Loucy (cell line): Measurements from ENCODE around the gene PDIK1L.

Source experiments
- H2AFZ ChIP-seq: fragments of 200-600 bp; sonication (generic); 2 replicates; pipeline ENCODE4 v1.6.0; 2016; ENCODE audit warnings: antibody characterized with exemption, mild to moderate bottlenecking, low read length, moderate library complexity
- H3F3A ChIP-seq: fragments of 200-600 bp; 2 replicates; pipeline ENCODE4 v1.6.0; 2016; ENCODE audit warnings: antibody characterized with exemption, low read depth, mild to moderate bottlenecking
- H3K27me3 ChIP-seq: fragments of 200-600 bp; sonication (generic); 2 replicates; pipeline ENCODE4 v1.6.1; 2014; ENCODE audit warnings: low read length, mild to moderate bottlenecking; ENCODE audit not compliant: insufficient read depth, poor library complexity, severe bottlenecking
- H3K36me3 ChIP-seq: fragments of 200-600 bp; sonication (generic); 2 replicates; pipeline ENCODE4 v1.6.1; 2016; ENCODE audit warnings: low read length; ENCODE audit not compliant: insufficient read depth
- H3K4me1 ChIP-seq: fragments of 200-600 bp; sonication (generic); 2 replicates; pipeline ENCODE4 v1.5.1; 2014; ENCODE audit warnings: low read length, mild to moderate bottlenecking; ENCODE audit not compliant: insufficient read depth, poor library complexity, severe bottlenecking
- H3K4me2 ChIP-seq: fragments of 200-600 bp; sonication (generic); 2 replicates; pipeline ENCODE4 v1.6.0; 2014; ENCODE audit warnings: antibody characterized with exemption, low read length, low read depth, mild to moderate bottlenecking; ENCODE audit not compliant: poor library complexity, severe bottlenecking
- H3K4me3 ChIP-seq: fragments of 200-600 bp; sonication (generic); 2 replicates; pipeline ENCODE4 v1.5.1; 2014; ENCODE audit warnings: low read length, mild to moderate bottlenecking, mixed read lengths; ENCODE audit not compliant: poor library complexity, severe bottlenecking
- H3K79me2 ChIP-seq: fragments of 200-600 bp; sonication (generic); 2 replicates; pipeline ENCODE4 v1.6.1; 2014; ENCODE audit warnings: low read length; ENCODE audit not compliant: insufficient read depth
- H3K9ac ChIP-seq: fragments of 200-600 bp; sonication (generic); 2 replicates; pipeline ENCODE4 v1.6.0; 2014; ENCODE audit warnings: mild to moderate bottlenecking, low read depth, low read length, moderate library complexity; ENCODE audit not compliant: poor library complexity, severe bottlenecking
- H3K9me2 ChIP-seq: fragments of 200-600 bp; sonication (generic); replicated peaks from 2 replicates; pipeline ENCODE4 v1.6.1; 2016; ENCODE audit warnings: low read depth, low read length, mixed read lengths
- H3K9me3 ChIP-seq: fragments of 200-600 bp; sonication (generic); 2 replicates; pipeline ENCODE4 v1.6.1; 2014; ENCODE audit warnings: mild to moderate bottlenecking, antibody characterized with exemption, low read length, low read depth; ENCODE audit not compliant: insufficient read depth
- H4K20me1 ChIP-seq: fragments of 200-600 bp; sonication (generic); 2 replicates; pipeline ENCODE4 v1.6.0; 2014; ENCODE audit warnings: antibody characterized with exemption, low read length, mild to moderate bottlenecking; ENCODE audit not compliant: insufficient read depth, poor library complexity, severe bottlenecking
- EZH2phosphoT487 ChIP-seq: fragments of 200-600 bp; IDR thresholded peaks from 2 replicates; pipeline ENCODE4 v1.6.1; 2018; ENCODE audit warnings: antibody characterized with exemption, mild to moderate bottlenecking, moderate library complexity, borderline replicate concordance
- TF ChIP-seq, protein P1 (sequence below): fragments of 200-600 bp; sonication (generic); conservative IDR thresholded peaks from 2 replicates; pipeline ENCODE4 v1.5.1; 2014; ENCODE audit warnings: mild to moderate bottlenecking, antibody characterized with exemption, low read length

The PDIK1L gene

DNA sequence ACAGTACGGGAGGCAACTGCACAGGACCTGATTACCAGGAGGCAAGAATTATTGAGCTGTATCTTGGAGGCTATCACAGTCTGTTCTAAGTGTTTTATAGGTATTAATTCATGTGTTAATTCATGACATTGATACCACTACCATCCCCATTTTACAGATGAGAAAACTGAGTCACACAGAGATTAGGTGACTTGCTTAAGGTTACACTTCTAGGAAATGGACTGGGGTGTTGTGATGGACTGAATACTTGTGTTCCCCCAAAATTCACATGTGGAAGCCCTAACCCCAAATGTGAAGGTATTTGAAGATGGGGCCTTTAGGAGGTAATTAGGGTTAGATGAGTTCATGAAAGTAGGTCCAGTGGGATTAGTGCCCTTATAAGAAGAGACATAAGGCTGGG is 34.1 kb upstream of the PDIK1L start:
- no peak overlapping the region for H3K4me3 ChIP-seq
- H3F3A ChIP-seq, result no peaks in the 10 kb centered on the region
- TF ChIP-seq, protein P1, sequence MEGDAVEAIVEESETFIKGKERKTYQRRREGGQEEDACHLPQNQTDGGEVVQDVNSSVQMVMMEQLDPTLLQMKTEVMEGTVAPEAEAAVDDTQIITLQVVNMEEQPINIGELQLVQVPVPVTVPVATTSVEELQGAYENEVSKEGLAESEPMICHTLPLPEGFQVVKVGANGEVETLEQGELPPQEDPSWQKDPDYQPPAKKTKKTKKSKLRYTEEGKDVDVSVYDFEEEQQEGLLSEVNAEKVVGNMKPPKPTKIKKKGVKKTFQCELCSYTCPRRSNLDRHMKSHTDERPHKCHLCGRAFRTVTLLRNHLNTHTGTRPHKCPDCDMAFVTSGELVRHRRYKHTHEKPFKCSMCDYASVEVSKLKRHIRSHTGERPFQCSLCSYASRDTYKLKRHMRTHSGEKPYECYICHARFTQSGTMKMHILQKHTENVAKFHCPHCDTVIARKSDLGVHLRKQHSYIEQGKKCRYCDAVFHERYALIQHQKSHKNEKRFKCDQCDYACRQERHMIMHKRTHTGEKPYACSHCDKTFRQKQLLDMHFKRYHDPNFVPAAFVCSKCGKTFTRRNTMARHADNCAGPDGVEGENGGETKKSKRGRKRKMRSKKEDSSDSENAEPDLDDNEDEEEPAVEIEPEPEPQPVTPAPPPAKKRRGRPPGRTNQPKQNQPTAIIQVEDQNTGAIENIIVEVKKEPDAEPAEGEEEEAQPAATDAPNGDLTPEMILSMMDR, result no peak
- TF ChIP-seq EZH2phosphoT487, result no peak
- no peaks in the 10 kb centered on the region for H3K9me2 ChIP-seq
- H4K20me1 ChIP-seq, result no peaks in the 10 kb centered on the region
- H3K9me3 ChIP-seq, result no peaks in the 10 kb centered on the region
- H3K27me3 ChIP-seq, result no peaks in the 10 kb centered on the region
- no peak overlapping the region for H3K4me2 ChIP-seq
- no peaks in the 10 kb centered on the region for H3K79me2 ChIP-seq
- peaks cover 10% of the 10 kb centered on the region for H3K4me1 ChIP-seq
- H2AFZ ChIP-seq, result no peak overlapping the region
- H3K9ac ChIP-seq, result no peak overlapping the region
- no peaks in the 10 kb centered on the region for H3K36me3 ChIP-seq

DNA sequence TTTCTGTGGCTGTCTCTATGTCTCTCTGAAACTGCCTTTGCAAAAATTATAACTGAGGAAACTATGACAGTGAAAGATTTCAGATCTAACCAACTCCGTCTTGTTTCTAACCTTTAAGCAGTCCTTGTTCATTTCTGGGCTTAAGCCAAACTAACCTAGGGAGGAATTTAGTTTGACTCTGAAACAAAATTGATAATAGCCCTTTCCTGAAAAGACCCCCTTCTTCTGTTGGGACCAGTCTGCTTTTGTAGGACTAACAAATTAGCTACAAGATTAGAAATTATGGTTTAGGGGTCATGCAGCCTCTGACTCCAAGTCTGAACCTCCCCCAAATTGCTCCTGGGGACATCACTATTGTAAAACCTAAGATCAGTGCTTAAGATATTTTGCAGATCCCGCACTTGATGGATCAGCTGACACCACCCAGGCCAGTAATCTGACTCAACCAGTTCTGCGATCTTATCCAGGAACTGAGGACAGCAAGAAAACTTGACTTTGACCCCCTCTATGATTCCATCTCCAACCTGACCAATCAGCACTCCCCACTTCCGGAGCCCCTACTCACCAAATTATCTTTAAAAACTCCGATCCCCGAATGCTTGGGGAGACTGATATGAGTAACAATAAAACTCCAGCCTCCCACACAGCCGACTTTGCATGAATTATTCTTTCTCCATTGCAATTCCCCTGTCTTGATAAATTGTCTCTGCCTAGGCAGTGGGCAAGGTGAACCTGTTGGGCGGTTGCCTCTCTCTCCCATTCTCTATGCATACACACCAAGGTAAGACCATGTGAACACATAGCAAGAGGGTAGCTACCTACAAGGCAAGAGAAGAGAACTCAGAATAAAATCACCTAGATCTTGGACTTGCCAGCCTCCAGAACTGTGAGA is 33.1 kb upstream of the PDIK1L start:
- no peaks in the 10 kb centered on the region for H3K79me2 ChIP-seq
- H3K36me3 ChIP-seq, result no peaks in the 10 kb centered on the region
- no peak for TF ChIP-seq EZH2phosphoT487
- TF ChIP-seq, protein P1, result no peak
- no peak overlapping the region for H3K4me2 ChIP-seq
- H3K27me3 ChIP-seq, result no peaks in the 10 kb centered on the region
- H3K9me2 ChIP-seq, result no peaks in the 10 kb centered on the region
- no peak overlapping the region for H3K4me3 ChIP-seq
- H3K9ac ChIP-seq, result no peak overlapping the region
- H3F3A ChIP-seq, result no peaks in the 10 kb centered on the region
- H2AFZ ChIP-seq, result no peak overlapping the region
- H3K4me1 ChIP-seq, result peaks cover 4% of the 10 kb centered on the region
- no peaks in the 10 kb centered on the region for H3K9me3 ChIP-seq
- H4K20me1 ChIP-seq, result no peaks in the 10 kb centered on the region

DNA sequence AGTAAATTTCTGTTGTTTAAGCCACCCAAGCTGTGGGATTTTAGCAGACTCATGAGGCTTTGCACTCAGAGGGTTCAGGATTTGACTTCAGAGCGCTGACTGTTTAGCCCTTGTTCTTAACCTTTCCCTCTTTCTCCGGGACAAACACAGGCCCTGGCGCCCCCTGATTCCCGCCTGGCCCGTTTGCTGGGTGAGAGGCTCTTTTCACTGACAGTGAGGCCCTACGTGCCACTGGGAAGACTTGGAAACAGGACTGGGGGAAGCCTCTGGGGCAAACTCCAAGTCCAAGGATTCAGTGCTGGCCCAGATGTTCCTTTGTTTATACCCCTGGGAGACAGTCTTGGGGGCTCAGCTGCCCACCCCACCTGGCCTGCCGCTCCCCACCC is 32.5 kb upstream of the PDIK1L start:
- Histone ChIP-seq H3K9me2 (no peaks in the 10 kb centered on the region), H3K4me2 (no peak overlapping the region), H3K79me2 (no peaks in the 10 kb centered on the region), H2AFZ (no peak overlapping the region), H3K4me1 (peaks cover 4% of the 10 kb centered on the region), H3K27me3 (no peaks in the 10 kb centered on the region), H3K9me3 (no peaks in the 10 kb centered on the region), H4K20me1 (no peaks in the 10 kb centered on the region), H3K9ac (no peak overlapping the region), H3K36me3 (no peaks in the 10 kb centered on the region), H3F3A (no peaks in the 10 kb centered on the region), H3K4me3 (no peak overlapping the region)
- TF ChIP-seq, protein P1, result no peak
- TF ChIP-seq EZH2phosphoT487, result no peak
